ENCODE results near the gene YIPF5. TPM values are rescaled to one million over a fixed set of nuclear protein-coding genes. Genes with fewer than 3 reads are reported as not detected.

The YIPF5 gene
- total RNA-seq, 1 donor, result 125 TPM

- H3K4me3 ChIP-seq (ENCODE audit: low read depth, low read length), result no peak overlapping the region
- DNase-seq (ENCODE audit: low read depth), result no peak
- no peak for TF ChIP-seq CTCF (IDR thresholded peaks at IDR 0.05; ENCODE audit: insufficient read depth, low read length)
Measured at GRCh38 chr5:144143625-144144024, 26.8 kb downstream of the YIPF5 start.

GRCh38 chr5:144142824-144143162 is 27.7 kb downstream of the YIPF5 start:
- H3K4me3 ChIP-seq (ENCODE audit: low read depth, low read length), result no peak overlapping the region
- TF ChIP-seq CTCF (IDR thresholded peaks at IDR 0.05; ENCODE audit: insufficient read depth, low read length), result no peak
- DNase-seq (ENCODE audit: low read depth), result no peak

GRCh38 chr5:144142139-144142823 is 28.2 kb downstream of the YIPF5 start:
- peak; percentile 74 for DNase-seq (ENCODE audit: low read depth)

GRCh38 chr5:144141585-144141984 is 28.9 kb downstream of the YIPF5 start:
- no peak for DNase-seq (ENCODE audit: low read depth)
- no peak overlapping the region for H3K4me3 ChIP-seq (ENCODE audit: low read depth, low read length)
- TF ChIP-seq CTCF (IDR thresholded peaks at IDR 0.05; ENCODE audit: insufficient read depth, low read length), result no peak

More at GRCh38 chr5:144142139-144142823, 28.2 kb downstream of the YIPF5 start:
- H3K4me3 ChIP-seq (ENCODE audit: low read depth, low read length), result no peak overlapping the region
- TF ChIP-seq CTCF (IDR thresholded peaks at IDR 0.05; ENCODE audit: insufficient read depth, low read length), result peak; percentile 77

- DNase-seq (ENCODE audit: low read depth), result peak; percentile 71
- TF ChIP-seq CTCF (IDR thresholded peaks at IDR 0.05; ENCODE audit: insufficient read depth, low read length), result peak; percentile 39
- no peak overlapping the region for H3K4me3 ChIP-seq (ENCODE audit: low read depth, low read length)
Measured at GRCh38 chr5:144139586-144139985, 30.9 kb downstream of the YIPF5 start.

- peak; percentile 19 for DNase-seq (ENCODE audit: low read depth)
- H3K4me3 ChIP-seq (ENCODE audit: low read depth, low read length), result no peak overlapping the region
- no peak for TF ChIP-seq CTCF (IDR thresholded peaks at IDR 0.05; ENCODE audit: insufficient read depth, low read length)
Measured at GRCh38 chr5:144135113-144135762, 35.2 kb downstream of the YIPF5 start.

All from fibroblast of the aortic adventitia (primary cell).